ENCODE measurements around the gene OR9Q1.

The OR9Q1 gene

GRCh38 chr11:58034471-58034870 is 10.8 kb downstream of the OR9Q1 start:
- DNase-seq (ENCODE audit: low spot score), result no peak

GRCh38 chr11:58039589-58039988 is 15.9 kb downstream of the OR9Q1 start:
- DNase-seq (ENCODE audit: low spot score), result no peak

- DNase-seq (ENCODE audit: low spot score), result no peak
These were observed 19.7 kb downstream of the OR9Q1 start for GRCh38 chr11:58043379-58043778.

- DNase-seq (ENCODE audit: low spot score), result no peak
These were observed 22.6 kb downstream of the OR9Q1 start for GRCh38 chr11:58046231-58046630.

DNA sequence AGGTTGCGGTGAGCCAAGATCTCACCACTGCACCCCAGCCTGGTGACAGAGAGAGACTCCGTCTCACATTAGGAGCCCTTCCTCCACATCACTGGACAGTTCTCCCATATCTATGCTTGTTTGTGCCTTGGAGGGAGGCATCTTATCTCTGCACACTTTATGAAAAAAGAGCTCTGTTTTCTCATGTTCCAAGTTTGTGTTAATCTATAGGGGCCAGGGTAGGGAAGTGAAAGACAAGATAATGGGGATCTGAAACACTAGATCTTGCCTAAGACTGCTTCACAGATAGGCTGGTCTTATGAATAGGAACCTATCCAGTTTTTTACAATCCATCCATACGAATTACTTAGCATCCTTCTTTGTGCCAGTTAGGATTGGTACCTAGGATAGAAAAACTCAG is 24.1 kb downstream of the OR9Q1 start:
- DNase-seq (ENCODE audit: low spot score), result no peak

- no peak for DNase-seq (ENCODE audit: low spot score)
These were observed 32.2 kb downstream of the OR9Q1 start for GRCh38 chr11:58055806-58056401.

DNA sequence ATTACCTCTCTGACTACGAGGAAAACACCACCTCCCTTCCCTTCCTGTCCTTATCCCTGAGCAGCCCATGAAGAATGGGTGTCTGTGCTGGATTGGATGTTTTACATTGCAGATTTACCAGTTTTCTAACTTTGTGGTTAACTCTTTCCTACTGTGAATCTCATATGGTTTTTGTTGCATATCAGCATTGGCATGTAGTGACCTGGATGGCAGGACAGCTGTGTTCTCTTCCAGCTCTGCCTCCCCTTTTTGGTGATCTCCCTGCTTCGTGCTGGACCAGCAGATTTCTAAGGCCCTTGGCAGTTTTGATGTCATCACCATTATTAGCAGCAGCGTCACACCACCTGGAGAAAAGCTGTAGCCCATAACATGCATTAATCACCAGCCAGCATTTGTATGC is 33.8 kb downstream of the OR9Q1 start:
- DNase-seq (ENCODE audit: low spot score), result no peak

- DNase-seq (ENCODE audit: low spot score), result peak; percentile 13
These were observed 34.8 kb downstream of the OR9Q1 start for GRCh38 chr11:58058276-58059006.

DNA sequence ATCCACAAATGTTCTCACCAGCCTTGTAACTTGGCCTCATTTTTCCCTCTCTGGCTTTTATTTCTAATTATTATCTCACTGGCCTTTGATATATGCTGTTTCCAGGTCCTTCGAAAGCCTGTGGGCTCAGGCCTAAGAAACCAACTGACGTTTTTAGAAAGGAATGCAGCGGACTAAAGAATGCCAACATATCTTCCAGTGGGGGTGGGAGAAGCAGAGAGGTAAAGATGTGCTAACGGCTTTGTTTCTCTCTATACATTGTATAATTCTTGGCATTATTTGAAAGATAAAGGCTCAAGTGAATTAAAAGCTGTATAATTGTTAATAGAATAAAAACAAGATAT is 35.3 kb downstream of the OR9Q1 start:
- peak; percentile 58 for DNase-seq (ENCODE audit: low spot score)

DNA sequence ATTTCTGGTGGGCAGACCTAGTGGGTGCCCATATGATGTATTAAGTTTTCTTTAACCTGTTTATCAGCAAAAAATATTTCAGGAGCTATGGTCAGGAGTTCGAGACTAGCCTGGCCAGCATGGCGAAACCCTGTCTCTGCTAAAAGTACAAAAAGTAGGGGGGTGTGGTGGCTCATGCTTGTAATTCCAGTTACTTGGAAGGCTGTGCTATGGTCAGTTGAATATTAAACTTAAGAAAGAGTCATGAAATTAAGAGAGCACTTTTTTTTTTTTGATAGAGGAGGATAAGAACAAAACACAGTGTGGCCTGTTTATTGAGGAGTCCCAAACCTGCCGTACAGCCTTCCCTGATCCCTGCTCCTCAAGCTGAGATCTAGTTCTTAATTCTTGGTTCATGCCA is 36.9 kb downstream of the OR9Q1 start:
- DNase-seq (ENCODE audit: low spot score), result no peak

DNA sequence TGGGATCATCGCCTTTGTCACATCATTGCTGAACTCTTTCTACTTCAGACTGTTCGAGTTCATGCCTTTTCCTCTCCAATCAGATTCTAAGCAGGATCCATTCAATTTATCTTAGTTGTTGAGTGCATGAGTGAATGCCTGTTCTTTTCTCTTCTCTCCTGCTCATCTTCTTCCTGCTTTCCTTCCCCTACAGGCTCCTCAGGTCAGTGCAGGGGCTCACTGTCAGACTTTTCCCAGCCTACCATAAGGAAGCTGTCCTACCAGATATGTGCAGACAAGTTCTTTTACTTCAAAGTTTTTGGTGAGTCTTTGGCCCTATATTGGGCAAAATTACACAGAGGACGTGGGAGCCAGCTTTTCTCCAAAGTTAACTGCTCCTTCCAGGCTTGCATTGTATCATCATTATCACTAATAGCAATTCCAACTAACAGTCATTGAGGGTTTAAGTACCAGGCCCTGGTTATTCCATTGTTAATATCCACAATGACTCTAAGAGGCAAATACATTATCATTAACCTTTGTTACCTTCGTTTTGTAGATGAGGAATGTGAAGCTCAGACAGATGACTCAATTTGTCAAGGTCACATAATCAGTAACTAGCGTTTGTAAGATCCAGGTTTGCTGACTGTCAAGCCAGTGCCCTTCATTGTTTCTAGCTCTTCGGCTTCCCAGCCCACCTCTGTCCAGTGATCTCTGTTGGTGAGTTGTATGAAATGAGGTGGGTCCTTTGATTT is 37.4 kb downstream of the OR9Q1 start:
- no peak for DNase-seq (ENCODE audit: low spot score)

GRCh38 chr11:58061813-58062212 is 38.1 kb downstream of the OR9Q1 start:
- DNase-seq (ENCODE audit: low spot score), result peak; percentile 42

GRCh38 chr11:58067685-58068084 is 44.0 kb downstream of the OR9Q1 start:
- no peak for DNase-seq (ENCODE audit: low spot score)

DNA sequence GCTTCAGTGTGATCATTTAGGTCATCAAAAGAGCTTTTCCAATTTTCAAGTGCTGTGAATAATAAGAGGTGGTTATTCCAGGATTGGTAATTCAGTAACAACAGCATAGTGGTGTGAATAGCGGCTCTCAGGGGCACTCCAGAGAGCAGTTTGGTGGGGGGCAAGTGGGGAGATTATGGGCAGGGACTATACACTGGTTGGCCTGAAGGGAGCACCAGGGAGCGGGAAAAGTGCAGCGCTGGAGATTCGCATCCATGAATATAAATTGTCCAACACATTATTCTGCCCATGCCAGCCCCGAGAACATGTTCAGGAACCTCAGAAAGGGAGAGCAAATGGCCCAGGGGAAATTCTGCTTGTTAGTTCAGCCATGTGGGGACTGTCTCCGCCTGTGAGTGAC is 45.0 kb downstream of the OR9Q1 start:
- DNase-seq (ENCODE audit: low spot score), result no peak

DNA sequence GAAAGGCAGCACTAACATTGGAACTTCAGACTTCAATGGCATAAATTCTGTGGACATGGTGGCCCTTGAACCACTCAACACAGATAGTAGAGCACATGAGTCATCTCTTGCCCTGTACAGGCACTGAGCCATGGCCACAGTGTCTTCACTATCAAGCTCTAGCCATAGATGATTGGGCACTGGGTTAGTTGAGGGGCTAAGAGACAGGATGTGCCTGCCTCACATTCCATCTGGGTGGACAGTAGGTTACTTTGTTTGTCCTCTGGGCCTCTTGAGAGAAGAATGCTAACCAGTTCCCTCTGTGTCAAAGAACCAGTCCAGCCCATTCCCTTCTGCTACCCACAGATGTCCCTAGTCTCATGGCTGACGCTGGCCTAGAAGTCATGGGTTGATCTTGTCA is 46.9 kb downstream of the OR9Q1 start:
- no peak for DNase-seq (ENCODE audit: low spot score)

- peak; percentile 35 for DNase-seq (ENCODE audit: low spot score)
These were observed 52.1 kb downstream of the OR9Q1 start for GRCh38 chr11:58075781-58076180.

GRCh38 chr11:58086528-58086927 is 62.8 kb downstream of the OR9Q1 start:
- DNase-seq (ENCODE audit: low spot score), result no peak

DNA sequence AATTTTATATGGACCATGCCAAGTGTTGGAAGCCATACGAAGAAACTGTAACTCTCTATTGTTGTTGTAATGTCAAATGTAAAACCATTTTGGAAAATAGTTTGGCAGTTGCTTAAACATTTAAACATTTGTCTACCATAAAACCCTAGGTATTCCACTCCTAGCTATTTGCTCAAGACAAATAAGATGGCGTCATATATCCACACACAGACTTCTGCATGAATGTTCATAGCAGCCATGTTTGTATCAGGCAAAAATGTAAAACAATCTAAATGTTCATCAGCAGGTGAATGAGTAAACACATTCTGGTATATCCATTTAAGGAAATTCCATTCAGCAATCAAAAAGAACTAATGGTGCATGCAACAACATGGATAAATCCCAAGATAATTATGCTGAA is 73.8 kb downstream of the OR9Q1 start:
- DNase-seq (ENCODE audit: low spot score), result no peak

DNA sequence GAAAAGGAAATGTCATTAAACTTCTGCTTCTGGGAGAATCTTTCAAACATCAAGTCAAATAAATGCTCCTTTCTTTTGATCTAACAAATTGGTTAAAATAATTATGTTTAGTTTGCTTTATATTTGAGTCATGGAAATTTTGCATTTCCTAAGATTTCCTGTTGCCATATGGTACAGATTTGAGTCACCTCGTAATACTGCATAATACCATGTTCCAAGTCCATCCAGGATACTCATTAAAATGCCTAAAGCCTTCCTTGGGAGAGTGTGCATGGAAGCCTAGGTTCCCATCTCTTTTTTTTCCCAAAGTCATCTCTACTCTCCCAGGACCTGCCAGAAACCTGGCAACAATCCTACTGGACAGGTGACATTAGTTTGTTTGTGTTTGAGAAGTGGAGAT is 97.4 kb downstream of the OR9Q1 start:
- DNase-seq (ENCODE audit: low spot score), result no peak

DNA sequence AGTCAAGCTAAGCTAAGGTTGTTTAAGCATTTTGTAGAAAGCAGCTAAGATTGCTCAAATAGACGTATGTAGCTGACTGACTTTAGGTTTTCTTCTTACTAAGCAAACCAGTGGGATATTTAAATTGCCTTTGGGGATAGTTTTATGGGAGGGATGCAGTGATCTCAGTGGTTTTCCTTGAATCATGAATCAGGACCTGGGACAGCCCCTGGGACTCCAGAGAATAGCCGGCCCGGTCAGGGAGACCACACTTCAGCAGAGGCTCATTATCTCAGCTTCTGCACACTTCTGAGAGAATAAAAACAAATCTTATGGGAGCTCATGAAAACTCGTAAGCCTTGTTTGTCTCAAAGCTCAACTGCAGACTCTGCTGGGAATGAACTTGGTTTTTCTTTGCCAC is 101.8 kb downstream of the OR9Q1 start, which contains the start of gene OR9I1:
Gene OR9I1 (minus strand): TSS at position 62 of the 400 bp plus-strand sequence. CDS start 6,086 bp downstream, outside the sequence.
- DNase-seq (ENCODE audit: low spot score), result peak; percentile 11

- DNase-seq (ENCODE audit: low spot score), result no peak
These were observed 103.7 kb downstream of the OR9Q1 start for GRCh38 chr11:58127350-58127749.

DNA sequence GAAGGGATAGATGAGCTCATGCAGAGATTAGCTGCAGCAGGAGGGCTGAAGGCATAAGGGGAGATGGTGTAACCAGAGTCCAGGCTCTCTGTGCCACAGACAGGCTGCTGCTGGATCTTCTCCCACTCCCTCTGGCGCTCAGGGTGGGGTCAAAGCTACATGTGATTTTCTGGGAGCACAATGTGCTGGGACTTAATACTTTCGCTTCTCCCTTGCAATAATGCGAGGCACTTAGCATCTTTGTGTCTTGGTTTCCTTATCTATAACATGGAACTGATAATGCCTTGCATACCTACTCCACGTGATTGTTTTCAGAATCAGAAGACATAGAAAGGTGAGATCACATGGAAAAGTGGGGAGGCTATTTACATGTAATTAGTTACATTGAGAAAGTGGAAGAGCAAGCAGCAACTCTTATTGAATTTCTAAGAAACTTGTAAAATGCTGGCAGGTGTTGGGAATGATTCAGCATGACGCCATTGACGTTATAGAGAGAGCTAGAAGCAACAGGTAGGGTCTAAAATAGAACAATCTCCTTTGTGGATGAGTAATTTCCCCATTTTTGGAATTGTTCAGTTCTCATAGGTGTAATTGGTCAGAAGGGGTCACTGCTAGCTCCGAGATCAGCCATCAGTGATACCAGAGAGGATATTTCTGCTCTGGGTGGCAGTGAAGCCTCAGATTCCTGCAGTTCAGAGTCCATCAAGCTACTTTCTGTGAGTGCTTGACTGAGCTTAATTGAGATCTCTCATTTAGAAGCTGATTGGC is 109.8 kb downstream of the OR9Q1 start:
- DNase-seq (ENCODE audit: low spot score), result no peak

- DNase-seq (ENCODE audit: low spot score), result no peak
These were observed 110.5 kb downstream of the OR9Q1 start for GRCh38 chr11:58134151-58134550.

Data from AG08396 (cell line).